Measurements from ENCODE around the gene LGMN.

DNA sequence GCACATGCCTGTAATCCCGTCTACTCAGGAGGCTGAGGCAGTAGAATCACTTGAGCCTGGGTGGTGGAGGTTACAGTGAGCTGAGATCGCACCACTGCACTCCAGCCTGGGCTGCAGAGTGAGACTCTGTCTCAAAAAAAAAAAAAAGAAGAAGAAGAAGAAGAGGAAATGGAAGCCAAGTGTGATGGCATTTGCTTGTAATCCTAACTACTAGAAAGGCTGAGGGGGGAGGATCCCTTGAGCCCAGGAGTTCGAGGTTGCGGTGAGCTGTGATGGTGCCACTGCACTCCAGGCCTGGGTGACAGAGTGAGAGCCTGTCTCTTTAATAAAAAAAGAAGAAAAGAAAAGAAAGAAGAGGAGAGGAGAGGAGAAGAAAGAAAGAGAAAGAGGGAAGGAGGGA is 52.1 kb downstream of the LGMN start:
- TF ChIP-seq, protein P1, sequence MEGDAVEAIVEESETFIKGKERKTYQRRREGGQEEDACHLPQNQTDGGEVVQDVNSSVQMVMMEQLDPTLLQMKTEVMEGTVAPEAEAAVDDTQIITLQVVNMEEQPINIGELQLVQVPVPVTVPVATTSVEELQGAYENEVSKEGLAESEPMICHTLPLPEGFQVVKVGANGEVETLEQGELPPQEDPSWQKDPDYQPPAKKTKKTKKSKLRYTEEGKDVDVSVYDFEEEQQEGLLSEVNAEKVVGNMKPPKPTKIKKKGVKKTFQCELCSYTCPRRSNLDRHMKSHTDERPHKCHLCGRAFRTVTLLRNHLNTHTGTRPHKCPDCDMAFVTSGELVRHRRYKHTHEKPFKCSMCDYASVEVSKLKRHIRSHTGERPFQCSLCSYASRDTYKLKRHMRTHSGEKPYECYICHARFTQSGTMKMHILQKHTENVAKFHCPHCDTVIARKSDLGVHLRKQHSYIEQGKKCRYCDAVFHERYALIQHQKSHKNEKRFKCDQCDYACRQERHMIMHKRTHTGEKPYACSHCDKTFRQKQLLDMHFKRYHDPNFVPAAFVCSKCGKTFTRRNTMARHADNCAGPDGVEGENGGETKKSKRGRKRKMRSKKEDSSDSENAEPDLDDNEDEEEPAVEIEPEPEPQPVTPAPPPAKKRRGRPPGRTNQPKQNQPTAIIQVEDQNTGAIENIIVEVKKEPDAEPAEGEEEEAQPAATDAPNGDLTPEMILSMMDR (IDR thresholded peaks at IDR 0.05; ENCODE audit: borderline replicate concordance, extremely low read depth, low read length, poor library complexity, severe bottlenecking), result no peak
- TF ChIP-seq EZH2 (IDR thresholded peaks at IDR 0.05; ENCODE audit: borderline replicate concordance, low read depth, low read length, severe bottlenecking), result no peak

Measured in DND-41 (cell line).